Cardiac muscle cell (in vitro differentiated cells and primary cell): ENCODE data around the gene ARHGAP45. TPM values are rescaled to one million over a fixed set of nuclear protein-coding genes. Genes with fewer than 3 reads are reported as not detected.
A peak's percentile ranks its signal among the peaks of the same experiment; 100 is the strongest.

ENCODE experiments used
- DNase-seq, 2 donors: peaks; one replicate each; pipeline versions ENCODE4 v3.0.0 to v3.0.0-alpha.2; 2010 to 2017; ENCODE audit warnings: low read depth in 1 of 2, low spot score in 1 of 2
- H3K27ac ChIP-seq: fragments of 200-600 bp; sonication (generic); 2 replicates; pipeline ENCODE4 v1.5.1; 2016
- H3K27me3 ChIP-seq: fragments of 200-600 bp; sonication (generic); 2 replicates; pipeline ENCODE4 v1.6.0; 2016; ENCODE audit warnings: control low read depth
- H3K36me3 ChIP-seq: fragments of 200-600 bp; sonication (generic); 2 replicates; pipeline ENCODE4 v1.5.1; 2016; ENCODE audit warnings: control low read depth
- H3K4me1 ChIP-seq: fragments of 200-600 bp; sonication (generic); 2 replicates; pipeline ENCODE4 v1.8.1; 2017; ENCODE audit warnings: low read depth, mild to moderate bottlenecking, mixed run types
- H3K4me3 ChIP-seq: fragments of 200-600 bp; sonication (generic); 2 replicates; pipeline ENCODE4 v1.5.1; 2016; ENCODE audit warnings: mild to moderate bottlenecking
- H3K9me3 ChIP-seq: fragments of 200-600 bp; sonication (generic); 2 replicates; pipeline ENCODE4 v1.5.1; 2017; ENCODE audit warnings: low read depth, mild to moderate bottlenecking, control low read depth
- CTCF ChIP-seq: IDR thresholded peaks from 2 replicates; pipeline ENCODE4 v1.5.1; 2012; ENCODE audit warnings: low read depth, mild to moderate bottlenecking, low read length
- polyA plus RNA-seq: library from polyadenylated mRNA; unstranded; fragments of >200 nt; fragmentation: Nextera tagmentation; extraction: Ambion mirVana; gene quantifications from 2 replicates; pipeline ENCODE4 v1.2.1, GENCODE V29; 2016
- total RNA-seq: library from RNA; depleted of rRNA; stranded (reverse); fragments of >200 nt; gene quantifications from 2 replicates; pipeline ENCODE4 v1.2.3, GENCODE V29; 2016

The ARHGAP45 gene
- total and polyA plus RNA-seq, 2 experiments from 2014 or later, result 67.5 to 88.6 TPM

GRCh38 chr19:1037621-1038064 lies 29.3 kb upstream of the ARHGAP45 start:
- TF ChIP-seq CTCF, result no peak
- DNase-seq, result no peak
- no peak overlapping the region for H3K27ac ChIP-seq

DNA sequence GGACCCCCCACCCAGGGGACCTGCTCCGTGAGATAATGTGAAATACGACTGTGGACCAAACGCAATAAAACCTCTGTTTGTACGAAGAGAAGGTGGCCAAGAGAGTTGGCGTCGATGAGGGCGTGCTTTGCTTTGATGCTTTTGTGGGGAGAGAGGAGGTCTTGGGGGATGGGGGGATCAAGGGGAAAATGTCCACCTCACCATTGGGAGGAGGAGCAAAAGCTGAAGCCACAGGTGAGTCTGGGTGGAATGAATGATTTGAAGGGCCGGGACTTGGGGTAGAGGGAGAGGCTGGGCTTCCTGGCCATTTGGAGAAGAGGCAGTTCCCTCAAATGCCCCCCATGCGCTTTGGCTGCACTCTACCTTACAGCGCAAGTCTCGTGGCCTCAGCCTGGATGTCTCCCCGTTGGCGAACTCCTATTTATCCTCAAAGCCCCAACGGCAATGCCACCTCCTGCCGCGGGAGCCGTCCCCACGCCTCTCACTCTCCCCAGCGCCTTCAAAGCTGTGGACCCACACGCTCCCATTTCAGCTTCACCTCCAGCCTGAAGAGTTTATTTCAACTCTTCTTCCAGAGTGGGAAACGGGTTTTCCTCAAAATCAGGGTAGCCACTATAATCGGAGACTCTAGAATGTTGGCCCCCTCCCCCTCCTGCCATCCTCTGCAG lies 27.9 kb upstream of the ARHGAP45 start:
- DNase-seq, result peak in 1 of 2 donors; percentile 48
- Histone ChIP-seq H3K4me3 (no peak overlapping the region), H3K27ac (peak overlapping the region; percentile 53), H3K9me3 (no peaks in the 10 kb centered on the region), H3K27me3 (no peaks in the 10 kb centered on the region), H3K36me3 (peaks cover 19% of the 10 kb centered on the region), H3K4me1 (peaks cover 8% of the 10 kb centered on the region)
- TF ChIP-seq CTCF, result no peak

More at GRCh38 chr19:1037621-1038064, 29.3 kb upstream of the ARHGAP45 start:
- H3K27me3 ChIP-seq, result no peaks in the 10 kb centered on the region
- H3K4me3 ChIP-seq, result no peak overlapping the region
- H3K4me1 ChIP-seq, result peaks cover 8% of the 10 kb centered on the region
- no peaks in the 10 kb centered on the region for H3K9me3 ChIP-seq
- peaks cover 27% of the 10 kb centered on the region for H3K36me3 ChIP-seq

DNA sequence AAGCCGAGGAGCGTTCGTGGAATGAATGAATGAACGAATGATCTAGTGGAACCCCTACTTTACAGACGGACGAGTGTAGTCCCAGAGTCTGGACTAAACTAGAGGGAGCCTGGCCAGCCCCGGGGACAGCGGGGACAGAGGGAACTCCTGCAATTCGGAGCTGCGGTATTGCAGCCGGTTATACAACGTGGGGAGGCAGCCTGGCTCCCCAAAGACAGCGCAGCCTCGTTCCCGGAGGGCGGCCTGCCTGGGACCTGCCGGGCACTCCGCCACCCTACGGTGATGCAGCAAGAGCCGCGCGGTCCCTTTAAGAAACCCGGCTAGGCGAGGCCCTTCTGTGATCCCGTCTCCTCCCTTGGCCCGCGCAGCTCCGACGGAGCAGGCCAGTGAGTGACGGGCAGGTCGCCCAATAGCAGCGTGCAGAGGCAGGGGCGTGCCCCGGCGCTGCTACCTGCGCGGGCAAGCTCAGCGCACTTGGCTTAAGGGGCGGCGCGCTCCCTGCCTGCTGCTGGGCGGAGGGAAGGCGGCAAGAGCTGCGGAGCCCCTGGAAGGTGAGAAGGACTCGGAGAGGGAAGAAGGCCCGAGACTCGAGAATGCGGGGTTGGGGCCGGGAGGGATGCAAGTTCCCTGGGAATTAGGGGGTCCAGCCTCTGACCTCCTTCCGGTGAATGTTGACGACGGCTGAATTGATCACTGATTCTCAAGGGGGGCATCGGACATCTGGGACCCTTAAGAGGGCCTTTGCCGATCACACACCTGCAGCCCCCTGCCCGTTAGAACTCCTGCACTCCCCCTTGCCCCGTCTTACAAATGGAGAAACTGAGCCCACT lies 27.1 kb upstream of the ARHGAP45 start, which contains the start of gene ABCA7:
ABCA7 (plus strand) TSS at position 462 of the 830 bp plus-strand sequence. CDS start 1,255 bp downstream, outside the sequence.
- Histone ChIP-seq H3K27me3 (no peaks in the 10 kb centered on the region), H3K9me3 (no peaks in the 10 kb centered on the region), H3K4me1 (peaks cover 8% of the 10 kb centered on the region), H3K27ac (peak within 1 kb of the TSS; percentile 53), H3K36me3 (peaks cover 19% of the 10 kb centered on the region), H3K4me3 (peak within 1 kb of the TSS; percentile 38)
- TF ChIP-seq CTCF, result no peak
- DNase-seq, result peak; percentile 98 to 99

DNA sequence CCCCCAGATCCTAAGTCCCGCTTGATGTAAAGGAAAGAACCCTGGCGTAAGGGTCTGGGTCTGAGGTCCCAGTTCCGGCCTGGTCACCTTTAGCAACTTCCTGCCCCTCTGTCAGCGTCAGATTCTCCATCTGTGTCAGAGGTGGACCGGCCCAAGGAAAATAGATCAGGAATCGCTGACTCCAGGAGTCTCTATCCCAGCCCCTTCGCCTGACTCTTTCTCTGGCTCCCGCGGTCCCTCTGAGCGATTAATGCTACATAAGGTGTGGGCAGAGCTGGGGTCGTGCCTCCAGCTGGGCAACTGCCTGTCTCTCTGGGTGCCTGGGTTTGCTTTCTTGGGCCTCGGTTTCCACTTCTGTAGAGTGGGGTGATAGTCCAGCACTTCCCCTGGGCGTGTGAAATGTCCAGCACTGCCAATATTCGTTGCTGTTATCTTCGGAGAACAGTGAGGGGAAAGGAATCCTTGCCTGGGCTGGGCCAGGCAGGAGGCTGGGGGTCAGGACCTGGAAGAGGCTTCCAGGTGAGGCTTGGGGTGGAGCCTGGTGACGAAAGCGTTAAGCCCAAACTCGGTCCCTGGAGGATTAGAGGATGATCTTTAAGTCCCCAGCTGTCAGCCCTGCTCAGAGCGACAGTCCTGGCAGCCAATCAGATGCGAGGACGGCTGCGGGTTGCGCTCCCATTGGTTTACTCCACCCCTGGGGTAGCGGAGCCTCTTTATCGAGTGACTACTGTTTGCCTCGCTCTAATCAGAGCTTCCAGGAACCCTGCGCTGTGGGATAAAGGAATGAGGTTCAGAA lies 26.3 kb upstream of the ARHGAP45 start:
- peak overlapping the region; percentile 38 for H3K4me3 ChIP-seq
- H3K4me1 ChIP-seq, result peaks cover 8% of the 10 kb centered on the region
- H3K27ac ChIP-seq, result peak overlapping the region; percentile 11
- DNase-seq, result peak; percentile 86 to 94
- TF ChIP-seq CTCF, result no peak
- peaks cover 19% of the 10 kb centered on the region for H3K36me3 ChIP-seq
- H3K27me3 ChIP-seq, result no peaks in the 10 kb centered on the region
- no peaks in the 10 kb centered on the region for H3K9me3 ChIP-seq

- H3K4me3 ChIP-seq, result peak overlapping the region; percentile 38
- H3K4me1 ChIP-seq, result peaks cover 8% of the 10 kb centered on the region
- H3K9me3 ChIP-seq, result no peaks in the 10 kb centered on the region
- no peaks in the 10 kb centered on the region for H3K27me3 ChIP-seq
- TF ChIP-seq CTCF, result no peak
- peaks cover 13% of the 10 kb centered on the region for H3K36me3 ChIP-seq
- no peak overlapping the region for H3K27ac ChIP-seq
- DNase-seq, result no peak
These were observed 25.6 kb upstream of the ARHGAP45 start for GRCh38 chr19:1041272-1041834.
